Measurements from ENCODE around the gene SGCD.

The SGCD gene

GRCh38 chr5:156799171-156799570 is 472.2 kb downstream of the SGCD start:
- no peak overlapping the region for H3K18ac ChIP-seq (ENCODE audit: low read length)
- H3K79me1 ChIP-seq (ENCODE audit: low read depth, low read length): no peaks in the 10 kb centered on the region
- no peak overlapping the region for H3K4me3 ChIP-seq (ENCODE audit: low read length in 2 of 2)
- no peaks in the 10 kb centered on the region for H3K9me3 ChIP-seq (replicated peaks in 1 of 2; ENCODE audit: control insufficient read depth in 2 of 2, insufficient read depth in 1 of 2, low read depth in 1 of 2, low read length in 2 of 2)
- H3K4me2 ChIP-seq (ENCODE audit: insufficient read depth, low read length, poor library complexity, severe bottlenecking): no peak overlapping the region
- H2AFZ ChIP-seq (ENCODE audit: low read length): no peak overlapping the region
- H3K4ac ChIP-seq (ENCODE audit: low read length): no peak overlapping the region
- no peaks in the 10 kb centered on the region for H3K36me3 ChIP-seq (replicated peaks in 1 of 2; ENCODE audit: control insufficient read depth in 2 of 2, insufficient read depth in 2 of 2, low read length in 2 of 2)
- H2AK5ac ChIP-seq (ENCODE audit: low read depth, low read length): no peak overlapping the region
- no peak overlapping the region for H3K14ac ChIP-seq (ENCODE audit: low read length)
- H4K91ac ChIP-seq (ENCODE audit: low read depth, low read length, poor library complexity): no peak overlapping the region
- no peak overlapping the region for H2BK5ac ChIP-seq (ENCODE audit: low read length)
- no peaks in the 10 kb centered on the region for H3K27me3 ChIP-seq (ENCODE audit: control insufficient read depth in 3 of 3, insufficient read depth in 3 of 3, low read depth in 1 of 3, low read length in 3 of 3)
- peaks cover 7 to 9% of the 10 kb centered on the region in 2 donors for H3K4me1 ChIP-seq (ENCODE audit: control insufficient read depth in 2 of 2, insufficient read depth in 1 of 2, low read depth in 1 of 2, low read length in 2 of 2)
- no peak overlapping the region for H2BK120ac ChIP-seq (ENCODE audit: low read depth, low read length)
- no peak overlapping the region for H2BK15ac ChIP-seq (ENCODE audit: low read length)
- H2BK12ac ChIP-seq (ENCODE audit: low read length): no peak overlapping the region
- no peak overlapping the region for H3K9ac ChIP-seq (ENCODE audit: low read depth, low read length, poor library complexity)
- DNase-seq (ENCODE audit: low spot score): no peak
- no CpG with 5 or more reads among the region's 1 CpG for WGBS, 2 donors (ENCODE audit: extremely low coverage in 2 of 2, insufficient read length in 2 of 2, insufficient replicate concordance in 1 of 2)
- H4K8ac ChIP-seq (ENCODE audit: low read depth, low read length): no peak overlapping the region
- no peak overlapping the region for H3K27ac ChIP-seq (replicated peaks; ENCODE audit: low read length)
- H3K23ac ChIP-seq (ENCODE audit: low read depth, low read length, poor library complexity): no peak overlapping the region

- Histone ChIP-seq H3K23ac (ENCODE audit: low read depth, low read length, poor library complexity) (no peak overlapping the region), H3K14ac (ENCODE audit: low read length) (no peak overlapping the region), H2AK5ac (ENCODE audit: low read depth, low read length) (no peak overlapping the region), H4K91ac (ENCODE audit: low read depth, low read length, poor library complexity) (no peak overlapping the region), H2BK5ac (ENCODE audit: low read length) (no peak overlapping the region), H3K4ac (ENCODE audit: low read length) (no peak overlapping the region), H3K4me2 (ENCODE audit: insufficient read depth, low read length, poor library complexity, severe bottlenecking) (no peak overlapping the region), H3K79me1 (ENCODE audit: low read depth, low read length) (no peaks in the 10 kb centered on the region), H2BK120ac (ENCODE audit: low read depth, low read length) (no peak overlapping the region), H3K27ac (replicated peaks; ENCODE audit: low read length) (no peak overlapping the region), H3K9ac (ENCODE audit: low read depth, low read length, poor library complexity) (no peak overlapping the region), H3K9me3 (replicated peaks in 1 of 2; ENCODE audit: control insufficient read depth in 2 of 2, insufficient read depth in 1 of 2, low read depth in 1 of 2, low read length in 2 of 2) (no peaks in the 10 kb centered on the region), H4K8ac (ENCODE audit: low read depth, low read length) (no peak overlapping the region), H3K4me1 (ENCODE audit: control insufficient read depth in 2 of 2, insufficient read depth in 1 of 2, low read depth in 1 of 2, low read length in 2 of 2) (peaks cover 7 to 9% of the 10 kb centered on the region in 2 donors), H2BK15ac (ENCODE audit: low read length) (no peak overlapping the region), H3K27me3 (ENCODE audit: control insufficient read depth in 3 of 3, insufficient read depth in 3 of 3, low read depth in 1 of 3, low read length in 3 of 3) (no peaks in the 10 kb centered on the region), H2AFZ (ENCODE audit: low read length) (peak overlapping the region; percentile 24), H3K4me3 (ENCODE audit: low read length in 2 of 2) (no peak overlapping the region), H3K18ac (ENCODE audit: low read length) (no peak overlapping the region), H2BK12ac (ENCODE audit: low read length) (no peak overlapping the region), H3K36me3 (replicated peaks in 1 of 2; ENCODE audit: control insufficient read depth in 2 of 2, insufficient read depth in 2 of 2, low read length in 2 of 2) (no peaks in the 10 kb centered on the region)
- WGBS, 2 donors (ENCODE audit: extremely low coverage in 2 of 2, insufficient read length in 2 of 2, insufficient replicate concordance in 1 of 2): no CpG with 5 or more reads among the region's 3 CpGs
- DNase-seq (ENCODE audit: low spot score): peak; percentile 18
Observed at GRCh38 chr5:156800929-156801328, 474.0 kb downstream of the SGCD start.

- Histone ChIP-seq H3K4me2 (ENCODE audit: insufficient read depth, low read length, poor library complexity, severe bottlenecking) (no peak overlapping the region), H3K9me3 (replicated peaks in 1 of 2; ENCODE audit: control insufficient read depth in 2 of 2, insufficient read depth in 1 of 2, low read depth in 1 of 2, low read length in 2 of 2) (no peaks in the 10 kb centered on the region), H2BK120ac (ENCODE audit: low read depth, low read length) (no peak overlapping the region), H3K27me3 (ENCODE audit: control insufficient read depth in 3 of 3, insufficient read depth in 3 of 3, low read depth in 1 of 3, low read length in 3 of 3) (no peaks in the 10 kb centered on the region), H3K79me1 (ENCODE audit: low read depth, low read length) (no peaks in the 10 kb centered on the region), H4K8ac (ENCODE audit: low read depth, low read length) (no peak overlapping the region), H3K4me1 (ENCODE audit: control insufficient read depth in 2 of 2, insufficient read depth in 1 of 2, low read depth in 1 of 2, low read length in 2 of 2) (peaks cover 6 to 7% of the 10 kb centered on the region in 2 donors), H3K18ac (ENCODE audit: low read length) (no peak overlapping the region), H3K14ac (ENCODE audit: low read length) (no peak overlapping the region), H2BK15ac (ENCODE audit: low read length) (no peak overlapping the region), H2BK5ac (ENCODE audit: low read length) (no peak overlapping the region), H3K36me3 (replicated peaks in 1 of 2; ENCODE audit: control insufficient read depth in 2 of 2, insufficient read depth in 2 of 2, low read length in 2 of 2) (no peaks in the 10 kb centered on the region), H4K91ac (ENCODE audit: low read depth, low read length, poor library complexity) (no peak overlapping the region), H3K23ac (ENCODE audit: low read depth, low read length, poor library complexity) (no peak overlapping the region), H2BK12ac (ENCODE audit: low read length) (no peak overlapping the region), H3K4ac (ENCODE audit: low read length) (no peak overlapping the region), H3K27ac (replicated peaks; ENCODE audit: low read length) (no peak overlapping the region), H3K4me3 (ENCODE audit: low read length in 2 of 2) (no peak overlapping the region), H3K9ac (ENCODE audit: low read depth, low read length, poor library complexity) (no peak overlapping the region), H2AFZ (ENCODE audit: low read length) (no peak overlapping the region), H2AK5ac (ENCODE audit: low read depth, low read length) (no peak overlapping the region)
- WGBS, 2 donors (ENCODE audit: extremely low coverage in 2 of 2, insufficient read length in 2 of 2, insufficient replicate concordance in 1 of 2): no CpG with 5 or more reads among the region's 5 CpGs
- no peak for DNase-seq (ENCODE audit: low spot score)
Observed at GRCh38 chr5:156802501-156802900, 475.5 kb downstream of the SGCD start.

- Histone ChIP-seq H3K36me3 (replicated peaks in 1 of 2; ENCODE audit: control insufficient read depth in 2 of 2, insufficient read depth in 2 of 2, low read length in 2 of 2) (no peaks in the 10 kb centered on the region), H3K23ac (ENCODE audit: low read depth, low read length, poor library complexity) (no peak overlapping the region), H3K4me2 (ENCODE audit: insufficient read depth, low read length, poor library complexity, severe bottlenecking) (no peak overlapping the region), H3K9ac (ENCODE audit: low read depth, low read length, poor library complexity) (no peak overlapping the region), H4K8ac (ENCODE audit: low read depth, low read length) (no peak overlapping the region), H2BK15ac (ENCODE audit: low read length) (no peak overlapping the region), H2BK5ac (ENCODE audit: low read length) (no peak overlapping the region), H3K4me1 (ENCODE audit: control insufficient read depth in 2 of 2, insufficient read depth in 1 of 2, low read depth in 1 of 2, low read length in 2 of 2) (peaks cover 6 to 7% of the 10 kb centered on the region in 2 donors), H3K18ac (ENCODE audit: low read length) (no peak overlapping the region), H2AFZ (ENCODE audit: low read length) (no peak overlapping the region), H3K4me3 (ENCODE audit: low read length in 2 of 2) (no peak overlapping the region), H3K9me3 (replicated peaks in 1 of 2; ENCODE audit: control insufficient read depth in 2 of 2, insufficient read depth in 1 of 2, low read depth in 1 of 2, low read length in 2 of 2) (no peaks in the 10 kb centered on the region), H2BK12ac (ENCODE audit: low read length) (no peak overlapping the region), H3K4ac (ENCODE audit: low read length) (no peak overlapping the region), H3K79me1 (ENCODE audit: low read depth, low read length) (no peaks in the 10 kb centered on the region), H3K27me3 (ENCODE audit: control insufficient read depth in 3 of 3, insufficient read depth in 3 of 3, low read depth in 1 of 3, low read length in 3 of 3) (no peaks in the 10 kb centered on the region), H2BK120ac (ENCODE audit: low read depth, low read length) (no peak overlapping the region), H3K27ac (replicated peaks; ENCODE audit: low read length) (no peak overlapping the region), H2AK5ac (ENCODE audit: low read depth, low read length) (no peak overlapping the region), H3K14ac (ENCODE audit: low read length) (no peak overlapping the region), H4K91ac (ENCODE audit: low read depth, low read length, poor library complexity) (no peak overlapping the region)
- WGBS, 2 donors (ENCODE audit: extremely low coverage in 2 of 2, insufficient read length in 2 of 2, insufficient replicate concordance in 1 of 2): no CpG with 5 or more reads among the region's 2 CpGs
- DNase-seq (ENCODE audit: low spot score): no peak
Observed at GRCh38 chr5:156803404-156803803, 476.4 kb downstream of the SGCD start.

All from neuronal stem cell (in vitro differentiated cells).